A673 (cell line): ENCODE measurements around the gene LAMA3. TPM values are rescaled to one million over a fixed set of nuclear protein-coding genes. Genes with fewer than 3 reads are reported as not detected.

ENCODE experiments used
- BruUV-seq: library from RNA; stranded (reverse); fragments of 400-500 nt; replicated peaks from 2 replicates; lab custom pipeline; 2021; lab: Mats Ljungman, UMichigan
- CTCF ChIA-PET: fragments of 300-600 bp; sonication (Branson Sonifier 250); formaldehyde crosslinking; loops from one replicate; lab custom pipeline; 2022; ENCODE audit warnings: antibody characterized with exemption; lab: Charles Lee
- POLR2A ChIA-PET: fragments of 300-600 bp; sonication (Branson Sonifier 250); formaldehyde crosslinking; loops from one replicate; lab custom pipeline; 2022; ENCODE audit warnings: antibody characterized with exemption; ENCODE audit not compliant: low non-redundant PET; lab: Charles Lee
- DNase-seq: peaks from one replicate; pipeline ENCODE4 v3.0.0-alpha.2; 2015; ENCODE audit warnings: low spot score
- H3K27ac ChIP-seq: fragments of 200-600 bp; sonication (generic); 2 replicates; pipeline ENCODE4 v1.5.1; 2016; ENCODE audit warnings: mixed run types, low read depth, mild to moderate bottlenecking, mixed read lengths, antibody characterized with exemption, low read length; ENCODE audit not compliant: poor library complexity, severe bottlenecking
- H3K27me3 ChIP-seq: fragments of 200-600 bp; sonication (generic); replicated peaks from 2 replicates; pipeline ENCODE4 v1.6.1; 2017; ENCODE audit warnings: mixed run types, low read depth, mild to moderate bottlenecking, mixed read lengths, antibody characterized with exemption, low read length; ENCODE audit not compliant: insufficient read depth, poor library complexity
- H3K36me3 ChIP-seq: fragments of 200-600 bp; sonication (generic); 2 replicates; pipeline ENCODE4 v1.6.1; 2016; ENCODE audit warnings: mixed run types, mild to moderate bottlenecking, mixed read lengths, antibody characterized with exemption, low read length; ENCODE audit not compliant: insufficient read depth, poor library complexity, severe bottlenecking
- H3K4me1 ChIP-seq: fragments of 200-600 bp; sonication (generic); 2 replicates; pipeline ENCODE4 v1.6.1; 2017; ENCODE audit warnings: mixed run types, mild to moderate bottlenecking, mixed read lengths, antibody characterized with exemption, low read length; ENCODE audit not compliant: insufficient read depth, poor library complexity, severe bottlenecking
- H3K4me3 ChIP-seq: fragments of 200-600 bp; sonication (generic); 2 replicates; pipeline ENCODE4 v1.5.1; 2016; ENCODE audit warnings: low read depth, mixed run types, mild to moderate bottlenecking, mixed read lengths, low read length; ENCODE audit not compliant: poor library complexity, severe bottlenecking
- H3K9me3 ChIP-seq: fragments of 200-600 bp; sonication (generic); 2 replicates; pipeline ENCODE4 v1.6.1; 2016; ENCODE audit warnings: mixed run types, low read depth, mild to moderate bottlenecking, mixed read lengths, antibody characterized with exemption, low read length; ENCODE audit not compliant: poor library complexity, severe bottlenecking
- CTCF ChIP-seq: fragments of 300-800, 200-600 bp; sonication (generic); conservative IDR thresholded peaks from 2 replicates; pipeline ENCODE4 v1.5.1; 2017; ENCODE audit warnings: low read depth, mild to moderate bottlenecking, antibody characterized with exemption, low read length, moderate library complexity, mixed read lengths
- EZH2 ChIP-seq: fragments of 200-600 bp; sonication (generic); IDR thresholded peaks from 2 replicates; pipeline ENCODE4 v1.6.1; 2017; ENCODE audit warnings: borderline replicate concordance, low read depth, mild to moderate bottlenecking, mixed read lengths, antibody characterized with exemption, low read length; ENCODE audit not compliant: poor library complexity, severe bottlenecking
- intact Hi-C: fragments of 100-400 bp; cut with micrococcal nuclease; formaldehyde crosslinking; loops from one replicate; pipeline ENCODE4 v1.10.0; 2022; ENCODE audit not compliant: unreplicated experiment
- total RNA-seq: library from RNA; stranded (reverse); gene quantifications from 2 replicates; pipeline ENCODE4 v1.2.3, GENCODE V29; 2021

The LAMA3 gene
- total RNA-seq, 1 experiment from 2014 or later = 2.7 TPM

GRCh38 chr18:23673725-23674124 is 15.5 kb upstream of the LAMA3 start:
- DNase-seq = no peak
- H3K27me3 ChIP-seq = no peaks in the 10 kb centered on the region
- POLR2A ChIA-PET = no interaction called here
- H3K27ac ChIP-seq = no peak overlapping the region
- BruUV-seq = no TSS peak
- CTCF ChIA-PET = no interaction called here
- no peaks in the 10 kb centered on the region for H3K9me3 ChIP-seq
- H3K4me1 ChIP-seq = peaks cover 36% of the 10 kb centered on the region
- TF ChIP-seq EZH2 (no peak), CTCF (no peak)
- intact Hi-C loops = no loop called here
- H3K36me3 ChIP-seq = no peaks in the 10 kb centered on the region
- no peak overlapping the region for H3K4me3 ChIP-seq

- intact Hi-C loops = no loop called here
- no TSS peak for BruUV-seq
- H3K4me3 ChIP-seq = no peak overlapping the region
- TF ChIP-seq CTCF = no peak
- no peak for TF ChIP-seq EZH2
- H3K4me1 ChIP-seq = peaks cover 21% of the 10 kb centered on the region
- no peaks in the 10 kb centered on the region for H3K27me3 ChIP-seq
- H3K36me3 ChIP-seq = no peaks in the 10 kb centered on the region
- H3K27ac ChIP-seq = no peak overlapping the region
- ChIA-PET POLR2A (no interaction called here), CTCF (no interaction called here)
- no peaks in the 10 kb centered on the region for H3K9me3 ChIP-seq
- DNase-seq = no peak
These were observed 14.0 kb upstream of the LAMA3 start for GRCh38 chr18:23675236-23675635.

GRCh38 chr18:23675896-23676295 is 13.4 kb upstream of the LAMA3 start:
- POLR2A ChIA-PET = interaction anchor here (0.7 kb wide), 1 partner anchor 219 kb away, joined by 7 read pairs; no protein-coding TSS in a partner anchor

More at GRCh38 chr18:23675896-23676295, 13.4 kb upstream of the LAMA3 start:
- DNase-seq = no peak
- Histone ChIP-seq H3K9me3 (no peaks in the 10 kb centered on the region), H3K4me1 (peaks cover 15% of the 10 kb centered on the region), H3K27me3 (no peaks in the 10 kb centered on the region), H3K27ac (no peak overlapping the region), H3K4me3 (no peak overlapping the region), H3K36me3 (no peaks in the 10 kb centered on the region)
- TF ChIP-seq CTCF (no peak), EZH2 (no peak)
- CTCF ChIA-PET = no interaction called here
- intact Hi-C loops = no loop called here
- no TSS peak for BruUV-seq
